Fibroblast of lung (primary cell): Measurements from ENCODE around the gene PRDM7. TPM values are rescaled to one million over a fixed set of nuclear protein-coding genes. Genes with fewer than 3 reads are reported as not detected.
A peak's percentile ranks its signal among the peaks of the same experiment; 100 is the strongest.

Experiments used
- DNase-seq, 2 donors: peaks; one replicate each; pipeline versions ENCODE4 v3.0.0 to v3.0.0-alpha.2; 2010; ENCODE audit warnings: low read depth in 2 of 2
- H2AFZ ChIP-seq: 2 replicates; pipeline ENCODE4 v1.5.1; 2012; ENCODE audit warnings: low read length, control low read depth, inconsistent platforms
- H3K27ac ChIP-seq: 2 replicates; pipeline ENCODE4 v1.5.1; 2011; ENCODE audit warnings: low read length, control low read depth; ENCODE audit not compliant: insufficient read depth
- H3K27me3 ChIP-seq: 2 replicates; pipeline ENCODE4 v1.5.1; 2011; ENCODE audit warnings: mild to moderate bottlenecking, low read length; ENCODE audit not compliant: control insufficient read depth, insufficient read depth
- H3K36me3 ChIP-seq: 2 replicates; pipeline ENCODE4 v1.5.1; 2011; ENCODE audit warnings: low read length; ENCODE audit not compliant: control insufficient read depth, insufficient read depth
- H3K4me1 ChIP-seq: 2 replicates; pipeline ENCODE4 v1.5.1; 2011; ENCODE audit warnings: low read length; ENCODE audit not compliant: control insufficient read depth, insufficient read depth; ENCODE audit errors: extremely low read depth
- H3K4me2 ChIP-seq: 2 replicates; pipeline ENCODE4 v1.5.1; 2011; ENCODE audit warnings: low read length, control low read depth; ENCODE audit not compliant: insufficient read depth; ENCODE audit errors: extremely low read depth
- H3K4me3 ChIP-seq, 4 experiments: fragments of 200-600 bp in 1 of 4; sonication (generic) in 1 of 4; replicated peaks in 1 of 4; 2 replicates each; pipeline ENCODE4 v1.5.1; 2011 to 2016; ENCODE audit warnings: low read length in 4 of 4, low read depth in 3 of 4, mild to moderate bottlenecking in 3 of 4, control low read depth in 2 of 4, inconsistent platforms in 1 of 4, mixed read lengths in 1 of 4; ENCODE audit not compliant: insufficient read depth in 1 of 4; ENCODE audit errors: control extremely low read depth in 1 of 4
- H3K79me2 ChIP-seq: 2 replicates; pipeline ENCODE4 v1.5.1; 2012; ENCODE audit warnings: mild to moderate bottlenecking, low read length, inconsistent platforms; ENCODE audit not compliant: control insufficient read depth, insufficient read depth
- H3K9ac ChIP-seq: 2 replicates; pipeline ENCODE4 v1.5.1; 2011; ENCODE audit warnings: mild to moderate bottlenecking, low read length, control low read depth; ENCODE audit not compliant: insufficient read depth
- H3K9me3 ChIP-seq: 2 replicates; pipeline ENCODE4 v1.5.1; 2012; ENCODE audit warnings: low read depth, low read length; ENCODE audit not compliant: control insufficient read depth, insufficient read depth
- H4K20me1 ChIP-seq: 2 replicates; pipeline ENCODE4 v1.5.1; 2011; ENCODE audit warnings: low read length; ENCODE audit not compliant: control insufficient read depth, insufficient read depth; ENCODE audit errors: extremely low read depth
- CTCF ChIP-seq, 2 donors: IDR thresholded peaks in 1 of 2; conservative IDR thresholded peaks in 1 of 2; 1 replicate in 1 of 2; 2 replicates in 1 of 2; pipeline ENCODE4 v1.5.1; 2011 to 2012; ENCODE audit warnings: low read length in 2 of 2, control low read depth in 1 of 2, inconsistent platforms in 1 of 2, low read depth in 1 of 2, mild to moderate bottlenecking in 1 of 2
- EZH2 ChIP-seq: IDR thresholded peaks from 2 replicates; pipeline ENCODE4 v1.5.1; 2012; ENCODE audit warnings: low read length, control low read depth, mild to moderate bottlenecking; ENCODE audit errors: missing control alignments
- polyA plus RNA-seq, 2 donors: library from polyadenylated mRNA; depleted of rRNA in 1 of 2; stranded (reverse) in 1 of 2; unstranded in 1 of 2; fragments of >200 nt; gene quantifications; 2 replicates each; pipeline ENCODE4 v1.2.1, GENCODE V29; 2011 to 2012; ENCODE audit warnings: missing spikeins in 1 of 2
- total RNA-seq: library from RNA; depleted of rRNA; stranded (reverse); fragments of >200 nt; gene quantifications from 2 replicates; pipeline ENCODE4 v1.2.1, GENCODE V29; 2014

PRDM7 gene
- total and polyA plus RNA-seq, 2 donors (not counting 1 experiment from before 2014, with no cell fraction given) = not detected

DNA sequence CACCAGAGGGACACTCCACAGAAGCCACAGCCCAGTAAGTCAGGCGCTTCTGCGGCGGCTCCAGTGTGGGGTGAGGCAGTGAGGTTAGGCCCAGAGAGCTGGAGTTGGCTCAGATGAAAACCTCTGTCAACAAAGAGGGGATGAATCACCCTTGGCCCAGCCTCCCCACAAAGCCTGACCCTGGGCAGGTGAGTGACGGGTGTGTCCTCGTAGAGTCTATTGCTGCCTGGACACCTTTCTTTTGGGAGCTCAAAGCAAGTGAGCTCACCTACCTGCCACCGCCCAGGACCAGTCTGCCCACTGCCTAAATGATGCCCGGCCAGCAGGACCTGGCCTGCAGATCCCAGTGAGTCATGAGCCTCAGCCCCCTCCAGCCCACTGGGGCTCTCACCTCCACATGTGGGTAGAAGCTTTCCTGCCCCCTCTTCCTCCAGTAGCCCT, 33.0 kb downstream of the PRDM7 start:
- no peak overlapping the region for H3K4me3 ChIP-seq
- H3K27ac ChIP-seq = no peak overlapping the region
- no peak overlapping the region for H3K4me2 ChIP-seq
- no peak overlapping the region for H3K9ac ChIP-seq
- H2AFZ ChIP-seq = no peak overlapping the region
- peak in 1 of 2 donors; percentile 44 for DNase-seq
- TF ChIP-seq EZH2 (no peak), CTCF (conservative IDR thresholded peaks at IDR 0.05 in 1 of 2, IDR thresholded peaks at IDR 0.05 in 1 of 2; ENCODE audit: low read depth in 1 of 2, low read length in 2 of 2) (no peak)
- no peaks in the 10 kb centered on the region for H3K9me3 ChIP-seq
- H3K27me3 ChIP-seq = no peaks in the 10 kb centered on the region
- no peaks in the 10 kb centered on the region for H4K20me1 ChIP-seq
- peaks cover 5% of the 10 kb centered on the region for H3K36me3 ChIP-seq
- H3K79me2 ChIP-seq = no peaks in the 10 kb centered on the region
- H3K4me1 ChIP-seq = peaks cover 10% of the 10 kb centered on the region

DNA sequence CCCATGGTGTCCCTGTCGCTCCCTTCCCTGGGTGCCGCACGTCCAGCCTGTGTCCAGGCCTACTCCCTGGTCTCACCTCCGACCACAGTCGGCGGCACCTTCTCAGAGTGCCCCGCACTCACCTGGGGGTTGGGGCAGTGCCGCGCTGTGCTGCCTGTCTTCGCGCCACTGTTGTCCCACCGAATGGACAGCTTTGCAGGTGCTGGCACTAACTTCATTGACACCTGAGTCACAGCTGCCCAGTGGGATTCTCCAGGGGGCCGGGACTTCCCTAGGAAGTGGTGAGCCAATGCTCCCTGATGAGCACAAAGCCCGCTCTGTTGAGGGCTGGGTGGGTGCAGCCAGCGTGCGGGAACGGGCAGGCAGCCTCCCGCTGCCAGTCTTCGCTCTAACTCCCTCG, 33.6 kb downstream of the PRDM7 start:
- Histone ChIP-seq H3K4me2 (no peak overlapping the region), H3K36me3 (peaks cover 7% of the 10 kb centered on the region), H2AFZ (no peak overlapping the region), H3K79me2 (no peaks in the 10 kb centered on the region), H3K4me3 (no peak overlapping the region), H3K27me3 (no peaks in the 10 kb centered on the region), H3K4me1 (peaks cover 10% of the 10 kb centered on the region), H3K9me3 (no peaks in the 10 kb centered on the region), H3K27ac (no peak overlapping the region), H4K20me1 (no peaks in the 10 kb centered on the region), H3K9ac (no peak overlapping the region)
- DNase-seq = no peak
- TF ChIP-seq CTCF (conservative IDR thresholded peaks at IDR 0.05 in 1 of 2, IDR thresholded peaks at IDR 0.05 in 1 of 2; ENCODE audit: low read depth in 1 of 2, low read length in 2 of 2) (no peak), EZH2 (no peak)

GRCh38 chr16:90042946-90043514, 34.1 kb downstream of the PRDM7 start:
- H2AFZ ChIP-seq = no peak overlapping the region
- H3K9me3 ChIP-seq = no peaks in the 10 kb centered on the region
- no peak for DNase-seq
- no peaks in the 10 kb centered on the region for H3K79me2 ChIP-seq
- H3K27ac ChIP-seq = no peak overlapping the region
- peaks cover 10% of the 10 kb centered on the region for H3K4me1 ChIP-seq
- H3K36me3 ChIP-seq = peaks cover 8% of the 10 kb centered on the region
- no peaks in the 10 kb centered on the region for H3K27me3 ChIP-seq
- no peak for TF ChIP-seq CTCF (conservative IDR thresholded peaks at IDR 0.05 in 1 of 2, IDR thresholded peaks at IDR 0.05 in 1 of 2; ENCODE audit: low read depth in 1 of 2, low read length in 2 of 2)
- TF ChIP-seq EZH2 = no peak
- no peak overlapping the region for H3K9ac ChIP-seq
- no peak overlapping the region for H3K4me2 ChIP-seq
- no peak overlapping the region for H3K4me3 ChIP-seq
- no peaks in the 10 kb centered on the region for H4K20me1 ChIP-seq
